Right kidney (tissue), 9 donors: ENCODE data around the gene WFDC10B.
"Not testable (repeated sequence)": the region's sequence is repeated elsewhere in the genome, so short reads cannot be mapped to it uniquely, and the experiment has no call there.

Source experiments
- DNase-seq: peaks from one replicate; pipeline ENCODE4 v3.0.0-alpha.2; 2016
- long read RNA-seq, 8 donors: transcript quantifications; one replicate each; lab custom pipeline, GENCODE V29; 2026

Gene WFDC10B
- long read RNA-seq, donor 1, result 0 reads
- long read RNA-seq, donor 2, result 0 reads
- long read RNA-seq, donor 3, result 0 reads
- long read RNA-seq, donor 4, result 0 reads
- long read RNA-seq, donor 5, result 0 reads
- long read RNA-seq, donor 6, result 0 reads
- long read RNA-seq, donor 7, result 0 reads
- long read RNA-seq, donor 8, result 0 reads

GRCh38 chr20:45704969-45705637 lies at the start of gene WFDC10B:
TSS of gene WFDC10B (minus strand) at chr20:45705019. CDS start at chr20:45685992, 19,027 bp downstream.
- no peak for DNase-seq

- no peak for DNase-seq
These were observed 47.9 kb upstream of the WFDC10B start for GRCh38 chr20:45752746-45753145.

- no peak for DNase-seq
These were observed 46.9 kb upstream of the WFDC10B start for GRCh38 chr20:45751721-45752120.

- DNase-seq, result no peak
These were observed 40.2 kb upstream of the WFDC10B start for GRCh38 chr20:45745015-45745414.

GRCh38 chr20:45742596-45742995 lies 37.8 kb upstream of the WFDC10B start:
- no peak for DNase-seq

- DNase-seq, result no peak
These were observed 31.2 kb upstream of the WFDC10B start for GRCh38 chr20:45735988-45736387.

- no peak for DNase-seq
These were observed 30.7 kb upstream of the WFDC10B start for GRCh38 chr20:45735552-45735951.

- DNase-seq, result no peak
These were observed 27.4 kb upstream of the WFDC10B start for GRCh38 chr20:45732199-45732598.

GRCh38 chr20:45727044-45727443 lies 22.2 kb upstream of the WFDC10B start:
- DNase-seq, result no peak

- DNase-seq, result no peak
These were observed 20.3 kb upstream of the WFDC10B start for GRCh38 chr20:45725134-45725533.

GRCh38 chr20:45722047-45722446 lies 17.2 kb upstream of the WFDC10B start, which contains the start of gene SPINT4:
TSS of gene SPINT4 (plus strand) at chr20:45722347. CDS start at chr20:45722368, 21 bp downstream.
- DNase-seq, result no peak

- DNase-seq, result not testable (repeated sequence)
These were observed 11.4 kb upstream of the WFDC10B start for GRCh38 chr20:45716141-45716688.

GRCh38 chr20:45701873-45702272 lies 2.9 kb downstream of the WFDC10B start, which contains the start of gene WFDC13:
TSS of gene WFDC13 (plus strand) at chr20:45702038. CDS start at chr20:45702124, 86 bp downstream.
- DNase-seq, result no peak

- DNase-seq, result no peak
These were observed 3.7 kb downstream of the WFDC10B start for GRCh38 chr20:45701104-45701503.

- no peak for DNase-seq
These were observed 9.3 kb downstream of the WFDC10B start for GRCh38 chr20:45695496-45695895.

GRCh38 chr20:45693346-45693745 lies 11.5 kb downstream of the WFDC10B start:
- DNase-seq, result not testable (repeated sequence)

GRCh38 chr20:45685896-45686295 lies 18.9 kb downstream of the WFDC10B start:
- no peak for DNase-seq

GRCh38 chr20:45679650-45680049 lies 25.2 kb downstream of the WFDC10B start:
- no peak for DNase-seq

GRCh38 chr20:45672765-45673164 lies 32.1 kb downstream of the WFDC10B start:
- DNase-seq, result no peak

GRCh38 chr20:45670139-45670538 lies 34.7 kb downstream of the WFDC10B start, which contains the start of gene WFDC11:
TSS of gene WFDC11 (minus strand) at chr20:45670239. CDS start at chr20:45650600, 19,639 bp downstream.
- DNase-seq, result no peak

- DNase-seq, result not testable (repeated sequence)
These were observed 47.8 kb downstream of the WFDC10B start for GRCh38 chr20:45657038-45657437.

- DNase-seq, result not testable (repeated sequence)
These were observed 53.1 kb downstream of the WFDC10B start for GRCh38 chr20:45651726-45652125.

- DNase-seq, result no peak
These were observed 55.4 kb downstream of the WFDC10B start for GRCh38 chr20:45649312-45649863.
